Subcutaneous abdominal adipose tissue (tissue), 5 donors: Measurements from ENCODE around the gene KDM2B.

ENCODE experiments used
- H3K27ac ChIP-seq: one replicate; pipeline ENCODE4 v1.7.0; 2013; ENCODE audit warnings: low read depth, mild to moderate bottlenecking, inconsistent platforms, low read length, moderate library complexity
- H3K27me3 ChIP-seq, 5 donors: one replicate each; pipeline ENCODE4 v1.7.0; 2013; ENCODE audit warnings: low read length in 5 of 5, inconsistent platforms in 1 of 5; ENCODE audit not compliant: control insufficient read depth in 5 of 5, insufficient read depth in 4 of 5
- H3K36me3 ChIP-seq, 5 donors: one replicate each; pipeline ENCODE4 v1.7.0; 2013; ENCODE audit warnings: low read length in 5 of 5; ENCODE audit not compliant: control insufficient read depth in 5 of 5, insufficient read depth in 5 of 5
- H3K4me1 ChIP-seq, 5 donors: one replicate each; pipeline ENCODE4 v1.7.0; 2013; ENCODE audit warnings: low read length in 5 of 5, mild to moderate bottlenecking in 3 of 5, moderate library complexity in 1 of 5; ENCODE audit not compliant: control insufficient read depth in 5 of 5, insufficient read depth in 5 of 5
- H3K4me3 ChIP-seq, 5 donors: one replicate each; pipeline ENCODE4 v1.7.0; 2013; ENCODE audit warnings: low read length in 5 of 5, low read depth in 1 of 5
- H3K9ac ChIP-seq, 5 donors: one replicate each; pipeline ENCODE4 v1.7.0; 2013; ENCODE audit warnings: low read length in 5 of 5, mild to moderate bottlenecking in 4 of 5, moderate library complexity in 3 of 5
- H3K9me3 ChIP-seq, 5 donors: one replicate each; pipeline ENCODE4 v1.7.0; 2013; ENCODE audit warnings: low read length in 5 of 5; ENCODE audit not compliant: control insufficient read depth in 5 of 5
- donor health status: healthy.
- donor health status: healthy.
- donor health status: healthy.
- donor health status: healthy.
- donor health status: healthy.

KDM2B gene

GRCh38 chr12:121466794-121467637 is 113.8 kb downstream of the KDM2B start:
- Histone ChIP-seq H3K4me3 (peak overlapping the region in 4 of 5 donors; percentile 63 to 78 (median 71)), H3K9ac (peak overlapping the region in 2 of 5 donors; percentile 40 to 51), H3K27ac (no peak overlapping the region), H3K36me3 (peaks cover 0 to 5% (median 0%) of the 10 kb centered on the region in 5 donors), H3K27me3 (no peaks in the 10 kb centered on the region), H3K9me3 (no peaks in the 10 kb centered on the region), H3K4me1 (peaks cover 2 to 38% (median 18%) of the 10 kb centered on the region in 5 donors)

- Histone ChIP-seq H3K27me3 (no peaks in the 10 kb centered on the region), H3K36me3 (peaks cover 0 to 5% (median 0%) of the 10 kb centered on the region in 5 donors), H3K4me3 (peak overlapping the region; percentile 52 to 75 (median 66)), H3K27ac (no peak overlapping the region), H3K4me1 (peaks cover 2 to 47% (median 18%) of the 10 kb centered on the region in 5 donors), H3K9me3 (no peaks in the 10 kb centered on the region), H3K9ac (peak overlapping the region; percentile 2 to 74 (median 69))
These were observed 114.7 kb downstream of the KDM2B start for GRCh38 chr12:121465921-121466793.

- no peaks in the 10 kb centered on the region for H3K27me3 ChIP-seq
- H3K9me3 ChIP-seq = no peaks in the 10 kb centered on the region
- H3K36me3 ChIP-seq = peaks cover 0 to 5% (median 0%) of the 10 kb centered on the region in 5 donors
- no peak overlapping the region for H3K4me3 ChIP-seq
- peaks cover 2 to 39% (median 18%) of the 10 kb centered on the region in 5 donors for H3K4me1 ChIP-seq
- no peak overlapping the region for H3K9ac ChIP-seq
- no peak overlapping the region for H3K27ac ChIP-seq
These were observed 116.5 kb downstream of the KDM2B start for GRCh38 chr12:121464331-121464730.

- Histone ChIP-seq H3K4me1 (peaks cover 2 to 27% (median 7%) of the 10 kb centered on the region in 5 donors), H3K4me3 (no peak overlapping the region), H3K9me3 (no peaks in the 10 kb centered on the region), H3K36me3 (peaks cover 0 to 5% (median 0%) of the 10 kb centered on the region in 5 donors), H3K27me3 (no peaks in the 10 kb centered on the region), H3K9ac (no peak overlapping the region), H3K27ac (no peak overlapping the region)
These were observed 119.8 kb downstream of the KDM2B start for GRCh38 chr12:121461048-121461447.

GRCh38 chr12:121456551-121456950 is 124.3 kb downstream of the KDM2B start:
- H3K27me3 ChIP-seq = no peaks in the 10 kb centered on the region
- peaks cover 2 to 36% (median 19%) of the 10 kb centered on the region in 5 donors for H3K4me1 ChIP-seq
- no peaks in the 10 kb centered on the region for H3K36me3 ChIP-seq
- no peak overlapping the region for H3K27ac ChIP-seq
- no peak overlapping the region for H3K4me3 ChIP-seq
- no peak overlapping the region for H3K9ac ChIP-seq
- no peaks in the 10 kb centered on the region for H3K9me3 ChIP-seq

GRCh38 chr12:121455766-121456420 is 124.9 kb downstream of the KDM2B start:
- no peak overlapping the region for H3K27ac ChIP-seq
- no peaks in the 10 kb centered on the region for H3K36me3 ChIP-seq
- no peaks in the 10 kb centered on the region for H3K9me3 ChIP-seq
- no peaks in the 10 kb centered on the region for H3K27me3 ChIP-seq
- H3K4me1 ChIP-seq = peaks cover 2 to 36% (median 24%) of the 10 kb centered on the region in 5 donors
- no peak overlapping the region for H3K9ac ChIP-seq
- H3K4me3 ChIP-seq = no peak overlapping the region

- H3K4me1 ChIP-seq = peaks cover 2 to 36% (median 24%) of the 10 kb centered on the region in 5 donors
- H3K27me3 ChIP-seq = no peaks in the 10 kb centered on the region
- H3K36me3 ChIP-seq = no peaks in the 10 kb centered on the region
- H3K4me3 ChIP-seq = no peak overlapping the region
- H3K9ac ChIP-seq = no peak overlapping the region
- no peak overlapping the region for H3K27ac ChIP-seq
- H3K9me3 ChIP-seq = no peaks in the 10 kb centered on the region
These were observed 125.9 kb downstream of the KDM2B start for GRCh38 chr12:121454921-121455320.

- Histone ChIP-seq H3K36me3 (peaks cover 0 to 3% (median 0%) of the 10 kb centered on the region in 5 donors), H3K27me3 (no peaks in the 10 kb centered on the region), H3K9me3 (no peaks in the 10 kb centered on the region), H3K4me3 (no peak overlapping the region), H3K27ac (no peak overlapping the region), H3K4me1 (peaks cover 2 to 40% (median 24%) of the 10 kb centered on the region in 5 donors), H3K9ac (no peak overlapping the region)
These were observed 127.2 kb downstream of the KDM2B start for GRCh38 chr12:121453629-121454028.

GRCh38 chr12:121452985-121453360 is 127.8 kb downstream of the KDM2B start:
- peaks cover 2 to 40% (median 24%) of the 10 kb centered on the region in 5 donors for H3K4me1 ChIP-seq
- H3K27me3 ChIP-seq = no peaks in the 10 kb centered on the region
- peak overlapping the region in 1 of 5 donors; percentile 66 for H3K9ac ChIP-seq
- no peaks in the 10 kb centered on the region for H3K9me3 ChIP-seq
- H3K36me3 ChIP-seq = peaks cover 0 to 3% (median 0%) of the 10 kb centered on the region in 5 donors
- H3K27ac ChIP-seq = peak overlapping the region; percentile 48
- H3K4me3 ChIP-seq = peak overlapping the region in 2 of 5 donors; percentile 57 to 58
